K562 (cell line): ENCODE results near the gene YPEL5. TPM values are rescaled to one million over a fixed set of nuclear protein-coding genes. Genes with fewer than 3 reads are reported as not detected.

Experiments
- ATF1 ChIP-seq, 2 experiments: fragments of 450-650 bp in 1 of 2; IDR thresholded peaks; 2 replicates each; pipeline ENCODE4 v1.6.1; 2016; ENCODE audit warnings: missing compliant biosample characterization in 1 of 2, missing genetic modification characterization in 1 of 2
- ATF7 ChIP-seq: fragments of 450-650 bp; IDR thresholded peaks from 2 replicates; pipeline ENCODE4 v1.7.1; 2014; ENCODE audit warnings: mild to moderate bottlenecking, moderate library complexity
- CBFB ChIP-seq: sonication (generic); formaldehyde crosslinking; IDR thresholded peaks from 2 replicates; pipeline ENCODE4 v1.4.0; 2020; ENCODE audit warnings: mild to moderate bottlenecking, missing genetic modification reagents
- CEBPG ChIP-seq, 3 experiments: fragments of 200-800 bp in 1 of 3; sonication (Bioruptor generic) in 1 of 3; sonication (generic) in 1 of 3; formaldehyde crosslinking in 1 of 3; IDR thresholded peaks in 2 of 3; conservative IDR thresholded peaks in 1 of 3; 2 replicates each; pipeline versions ENCODE4 v1.6.1 to v1.8.0; 2016 to 2022; ENCODE audit warnings: missing compliant biosample characterization in 2 of 3, missing genetic modification characterization in 2 of 3, mild to moderate bottlenecking in 1 of 3, missing genetic modification reagents in 1 of 3
- DACH1 ChIP-seq: fragments of 450-650 bp; IDR thresholded peaks from 2 replicates; pipeline ENCODE4 v1.6.1; 2018; ENCODE audit not compliant: partially characterized antibody
- DPF2 ChIP-seq: fragments of 450-650 bp; IDR thresholded peaks from 2 replicates; pipeline ENCODE4 v1.6.1; 2016
- EGR1 ChIP-seq: fragments of 450-650 bp; conservative IDR thresholded peaks from 2 replicates; pipeline ENCODE4 v1.6.1; 2017; ENCODE audit warnings: mild to moderate bottlenecking
- EP300 ChIP-seq: IDR thresholded peaks from 2 replicates; pipeline ENCODE4 v1.6.1; 2012; ENCODE audit warnings: low read length, improper control_type of control experiment
- HNRNPUL1 ChIP-seq: fragments of 200-400 bp; formaldehyde crosslinking; IDR thresholded peaks from 2 replicates; pipeline ENCODE4 v1.6.1; 2017; ENCODE audit warnings: low read length
- JUND ChIP-seq, 2 experiments: IDR thresholded peaks; 2 replicates in 1 of 2; 3 replicates in 1 of 2; pipeline ENCODE4 v1.6.1; 2011; ENCODE audit warnings: borderline replicate concordance in 2 of 2, low read depth in 2 of 2, low read length in 2 of 2, improper control_type of control experiment in 1 of 2, missing biosample characterization in 1 of 2, missing genetic modification characterization in 1 of 2, missing genetic modification reagents in 1 of 2
- MAZ ChIP-seq, 2 experiments: fragments of 450-650 bp in 1 of 2; sonication (generic) in 1 of 2; formaldehyde crosslinking; IDR thresholded peaks in 1 of 2; conservative IDR thresholded peaks in 1 of 2; 2 replicates each; pipeline versions ENCODE4 v1.4.0 to v1.5.0; 2020; ENCODE audit warnings: mild to moderate bottlenecking in 1 of 2, missing genetic modification reagents in 1 of 2
- MYBL2 ChIP-seq, 2 experiments: fragments of 450-650 bp in 1 of 2; sonication (generic) in 1 of 2; formaldehyde crosslinking in 1 of 2; IDR thresholded peaks; 2 replicates each; pipeline versions ENCODE4 v1.6.1 to v1.8.1; 2017 to 2022; ENCODE audit warnings: borderline replicate concordance in 1 of 2, inconsistent platforms in 1 of 2, low read depth in 1 of 2, mild to moderate bottlenecking in 1 of 2, missing genetic modification reagents in 1 of 2, moderate library complexity in 1 of 2
- NBN ChIP-seq: fragments of 450-650 bp; IDR thresholded peaks from 2 replicates; pipeline ENCODE4 v1.6.1; 2016; ENCODE audit warnings: low read depth, mild to moderate bottlenecking
- RAD21 ChIP-seq, 2 experiments: fragments of 250-450 bp in 1 of 2; fragments of 450-650 bp in 1 of 2; sonication (Bioruptor Pico) in 1 of 2; formaldehyde crosslinking in 1 of 2; IDR thresholded peaks in 1 of 2; conservative IDR thresholded peaks in 1 of 2; 2 replicates each; pipeline versions ENCODE4 v1.4.0 to v1.8.0; 2020 to 2022; ENCODE audit warnings: mild to moderate bottlenecking in 2 of 2, moderate library complexity in 1 of 2
- SMC3 ChIP-seq: conservative IDR thresholded peaks from 2 replicates; pipeline ENCODE4 v1.6.1; 2011; ENCODE audit warnings: low read depth, low read length, improper control_type of control experiment; ENCODE audit not compliant: insufficient read depth
- ZC3H8 ChIP-seq: fragments of 450-650 bp; IDR thresholded peaks from 2 replicates; pipeline ENCODE4 v1.6.1; 2017
- ZNF384 ChIP-seq: IDR thresholded peaks from 2 replicates; pipeline ENCODE4 v1.6.1; 2012; ENCODE audit warnings: low read depth, low read length, improper control_type of control experiment
- ZNF507 ChIP-seq: conservative IDR thresholded peaks from 2 replicates; pipeline ENCODE4 v1.6.1; 2017; ENCODE audit warnings: missing genetic modification characterization, missing compliant biosample characterization
- polyA plus RNA-seq, 8 experiments: library from polyadenylated mRNA; depleted of rRNA in 4 of 8; stranded (reverse) in 5 of 8; unstranded in 3 of 8; fragments of >200 nt; fragmentation: Nextera tagmentation in 2 of 8; fragmentation: Illumina TruSeq in 1 of 8; extraction: Ambion mirVana in 2 of 8; extraction: Trizol in 1 of 8; gene quantifications; 2 replicates each; pipeline versions ENCODE4 v1.2.1 to v1.2.3, GENCODE V29; 2011 to 2014; ENCODE audit warnings: inconsistent platforms in 1 of 8, missing spikeins in 1 of 8
- total RNA-seq, 7 experiments: library from RNA; depleted of rRNA in 6 of 7; stranded (reverse); fragments of >200 nt in 6 of 7; fragmentation: Illumina TruSeq in 2 of 7; extraction: Trizol in 2 of 7; gene quantifications; 2 replicates each; pipeline versions ENCODE4 v1.2.1 to v1.2.3, GENCODE V29; 2011 to 2021; ENCODE audit warnings: low replicate concordance in 1 of 7
- TF ChIP-seq, protein P1 (sequence below): IDR thresholded peaks from 2 replicates; pipeline ENCODE4 v1.6.1; 2012; ENCODE audit warnings: low read depth, low read length, improper control_type of control experiment, borderline replicate concordance
- TF ChIP-seq, protein P2 (sequence below): fragments of 200-800 bp; sonication (Bioruptor generic); IDR thresholded peaks from 2 replicates; pipeline ENCODE4 v1.6.1; 2016; ENCODE audit warnings: missing genetic modification characterization, missing compliant biosample characterization

Gene YPEL5
- total and polyA plus RNA-seq, 9 of the 15 experiments (the other 6 are each of a cell fraction or from before 2014, with no cell fraction given) = 5.4 to 34.4 (median 12.3) TPM

DNA sequence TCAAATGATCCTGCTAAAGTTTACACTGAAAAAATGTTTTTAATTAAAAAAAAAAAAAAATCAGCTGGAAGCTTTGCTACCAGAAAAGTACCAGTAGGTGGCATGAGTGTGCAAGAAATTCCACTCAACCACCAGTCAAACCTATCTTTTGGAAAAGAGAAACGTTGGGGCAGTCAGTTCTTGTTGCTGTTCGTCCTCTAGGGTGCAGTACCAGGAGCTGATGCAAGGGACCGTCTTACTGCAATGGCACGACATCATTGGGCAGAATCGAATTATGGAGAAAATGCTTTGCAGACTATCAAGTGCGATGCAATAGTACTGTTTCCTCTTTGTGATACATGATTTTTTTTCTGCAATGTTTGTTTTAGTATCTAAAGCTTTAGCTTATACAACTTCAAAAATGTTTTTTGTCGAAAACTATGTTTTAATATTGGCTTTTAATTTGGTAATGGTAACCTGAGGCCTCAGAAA, 18.3 kb downstream of the YPEL5 start (continued):
- TF ChIP-seq CEBPG (CRISPR knock-in tag; IDR thresholded peaks at IDR 0.05) = peak; percentile 90
- TF ChIP-seq CEBPG (tag; conservative IDR thresholded peaks at IDR 0.05 in 1 of 2, IDR thresholded peaks at IDR 0.05 in 1 of 2) = peak; percentile 49 to 80; a peak in 3 of 4 replicates
- TF ChIP-seq MAZ (CRISPR knock-in tag; conservative IDR thresholded peaks at IDR 0.05 in 1 of 2, IDR thresholded peaks at IDR 0.05 in 1 of 2) = peak in 1 of 2 experiments; percentile 43; a peak in 1 of 4 replicates
- no peak for TF ChIP-seq ZNF507 (tag)
- TF ChIP-seq, protein P1, sequence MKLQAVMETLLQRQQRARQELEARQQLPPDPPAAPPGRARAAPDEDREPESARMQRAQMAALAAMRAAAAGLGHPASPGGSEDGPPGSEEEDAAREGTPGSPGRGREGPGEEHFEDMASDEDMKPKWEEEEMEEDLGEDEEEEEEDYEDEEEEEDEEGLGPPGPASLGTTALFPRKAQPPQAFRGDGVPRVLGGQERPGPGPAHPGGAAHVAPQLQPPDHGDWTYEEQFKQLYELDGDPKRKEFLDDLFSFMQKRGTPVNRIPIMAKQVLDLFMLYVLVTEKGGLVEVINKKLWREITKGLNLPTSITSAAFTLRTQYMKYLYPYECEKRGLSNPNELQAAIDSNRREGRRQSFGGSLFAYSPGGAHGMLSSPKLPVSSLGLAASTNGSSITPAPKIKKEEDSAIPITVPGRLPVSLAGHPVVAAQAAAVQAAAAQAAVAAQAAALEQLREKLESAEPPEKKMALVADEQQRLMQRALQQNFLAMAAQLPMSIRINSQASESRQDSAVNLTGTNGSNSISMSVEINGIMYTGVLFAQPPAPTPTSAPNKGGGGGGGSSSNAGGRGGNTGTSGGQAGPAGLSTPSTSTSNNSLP = peak; percentile 59; the same call in 1 of the 2 replicates
- TF ChIP-seq ATF1 (CRISPR knock-in tag; IDR thresholded peaks at IDR 0.05) = no peak
- 0 out of 2 replicates have a peak, but pooled peaks have one; percentile 32 for TF ChIP-seq ATF1 (tag; IDR thresholded peaks at IDR 0.05)
- peak; percentile 89 for TF ChIP-seq SMC3
- TF ChIP-seq MYBL2 (IDR thresholded peaks at IDR 0.05; ENCODE audit: low read depth) = peak; percentile 41; the same call in 1 of the 2 replicates
- TF ChIP-seq MYBL2 (CRISPR knock-in tag; IDR thresholded peaks at IDR 0.05; ENCODE audit: borderline replicate concordance) = no peak
- peak; percentile 45 for TF ChIP-seq JUND (IDR thresholded peaks at IDR 0.05; ENCODE audit: borderline replicate concordance, low read depth, low read length)
- TF ChIP-seq JUND (tag; IDR thresholded peaks at IDR 0.05; ENCODE audit: borderline replicate concordance, low read depth, low read length) = peak; percentile 48; the same call in 1 of the 3 replicates
- no peak for TF ChIP-seq CBFB (CRISPR knock-in tag)
- 0 out of 2 replicates have a peak, but pooled peaks have one; percentile 32 for TF ChIP-seq EP300
- peak; percentile 97 for TF ChIP-seq ZNF384
- peak; percentile 26 for TF ChIP-seq DACH1
- TF ChIP-seq, protein P2, sequence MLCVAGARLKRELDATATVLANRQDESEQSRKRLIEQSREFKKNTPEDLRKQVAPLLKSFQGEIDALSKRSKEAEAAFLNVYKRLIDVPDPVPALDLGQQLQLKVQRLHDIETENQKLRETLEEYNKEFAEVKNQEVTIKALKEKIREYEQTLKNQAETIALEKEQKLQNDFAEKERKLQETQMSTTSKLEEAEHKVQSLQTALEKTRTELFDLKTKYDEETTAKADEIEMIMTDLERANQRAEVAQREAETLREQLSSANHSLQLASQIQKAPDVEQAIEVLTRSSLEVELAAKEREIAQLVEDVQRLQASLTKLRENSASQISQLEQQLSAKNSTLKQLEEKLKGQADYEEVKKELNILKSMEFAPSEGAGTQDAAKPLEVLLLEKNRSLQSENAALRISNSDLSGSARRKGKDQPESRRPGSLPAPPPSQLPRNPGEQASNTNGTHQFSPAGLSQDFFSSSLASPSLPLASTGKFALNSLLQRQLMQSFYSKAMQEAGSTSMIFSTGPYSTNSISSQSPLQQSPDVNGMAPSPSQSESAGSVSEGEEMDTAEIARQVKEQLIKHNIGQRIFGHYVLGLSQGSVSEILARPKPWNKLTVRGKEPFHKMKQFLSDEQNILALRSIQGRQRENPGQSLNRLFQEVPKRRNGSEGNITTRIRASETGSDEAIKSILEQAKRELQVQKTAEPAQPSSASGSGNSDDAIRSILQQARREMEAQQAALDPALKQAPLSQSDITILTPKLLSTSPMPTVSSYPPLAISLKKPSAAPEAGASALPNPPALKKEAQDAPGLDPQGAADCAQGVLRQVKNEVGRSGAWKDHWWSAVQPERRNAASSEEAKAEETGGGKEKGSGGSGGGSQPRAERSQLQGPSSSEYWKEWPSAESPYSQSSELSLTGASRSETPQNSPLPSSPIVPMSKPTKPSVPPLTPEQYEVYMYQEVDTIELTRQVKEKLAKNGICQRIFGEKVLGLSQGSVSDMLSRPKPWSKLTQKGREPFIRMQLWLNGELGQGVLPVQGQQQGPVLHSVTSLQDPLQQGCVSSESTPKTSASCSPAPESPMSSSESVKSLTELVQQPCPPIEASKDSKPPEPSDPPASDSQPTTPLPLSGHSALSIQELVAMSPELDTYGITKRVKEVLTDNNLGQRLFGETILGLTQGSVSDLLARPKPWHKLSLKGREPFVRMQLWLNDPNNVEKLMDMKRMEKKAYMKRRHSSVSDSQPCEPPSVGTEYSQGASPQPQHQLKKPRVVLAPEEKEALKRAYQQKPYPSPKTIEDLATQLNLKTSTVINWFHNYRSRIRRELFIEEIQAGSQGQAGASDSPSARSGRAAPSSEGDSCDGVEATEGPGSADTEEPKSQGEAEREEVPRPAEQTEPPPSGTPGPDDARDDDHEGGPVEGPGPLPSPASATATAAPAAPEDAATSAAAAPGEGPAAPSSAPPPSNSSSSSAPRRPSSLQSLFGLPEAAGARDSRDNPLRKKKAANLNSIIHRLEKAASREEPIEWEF (CRISPR knock-in tag) = no peak
- TF ChIP-seq HNRNPUL1 = no peak
- TF ChIP-seq EGR1 = no peak
- peak; percentile 72; the same call in 1 of the 2 replicates for TF ChIP-seq NBN
- TF ChIP-seq ZC3H8 = no peak
- TF ChIP-seq RAD21 (CRISPR knock-in tag; conservative IDR thresholded peaks at IDR 0.05 in 1 of 2, IDR thresholded peaks at IDR 0.05 in 1 of 2) = peak; percentile 90 to 92
- peak; percentile 68; the same call in 1 of the 2 replicates for TF ChIP-seq ATF7
- 0 out of 2 replicates have a peak, but pooled peaks have one; percentile 42 for TF ChIP-seq DPF2
